WERI-Rb-1 (cell line): ENCODE results near the gene TMEM147.

Source experiments
- DNase-seq: peaks from one replicate; pipeline ENCODE4 v3.0.0-alpha.2; 2020
- H3K27ac ChIP-seq: fragments of 250-450 bp; sonication (Bioruptor Pico); 2 replicates; pipeline ENCODE4 v1.5.1; 2020; ENCODE audit warnings: mild to moderate bottlenecking, moderate library complexity
- H3K27me3 ChIP-seq: fragments of 250-450 bp; sonication (Bioruptor Pico); 2 replicates; pipeline ENCODE4 v1.5.1; 2021; ENCODE audit warnings: mild to moderate bottlenecking, low read depth, moderate library complexity; ENCODE audit not compliant: insufficient read depth, severe bottlenecking
- H3K36me3 ChIP-seq: fragments of 250-450 bp; sonication (Bioruptor Pico); 2 replicates; pipeline ENCODE4 v1.5.1; 2020; ENCODE audit warnings: mild to moderate bottlenecking, moderate library complexity
- H3K4me3 ChIP-seq: 2 replicates; pipeline ENCODE4 v1.5.1; 2011; ENCODE audit warnings: low read depth, mild to moderate bottlenecking, control low read depth, low read length
- H3K9me3 ChIP-seq: fragments of 250-450 bp; sonication (Bioruptor Pico); 2 replicates; pipeline ENCODE4 v1.5.1; 2021; ENCODE audit warnings: mild to moderate bottlenecking, moderate library complexity; ENCODE audit not compliant: severe bottlenecking
- CTCF ChIP-seq: IDR thresholded peaks from 2 replicates; pipeline ENCODE4 v1.5.1; 2011; ENCODE audit warnings: low read depth, mild to moderate bottlenecking, control low read depth, inconsistent platforms, low read length

The TMEM147 gene

GRCh38 chr19:35556846-35557538, 11.6 kb downstream of the TMEM147 start:
- H3K27ac ChIP-seq: no peak overlapping the region
- H3K4me3 ChIP-seq: peak overlapping the region; percentile 48
- H3K27me3 ChIP-seq: no peaks in the 10 kb centered on the region
- H3K36me3 ChIP-seq: no peaks in the 10 kb centered on the region
- no peak for TF ChIP-seq CTCF
- peaks cover 3% of the 10 kb centered on the region for H3K9me3 ChIP-seq
- no peak for DNase-seq

- H3K27ac ChIP-seq: no peak overlapping the region
- H3K36me3 ChIP-seq: no peaks in the 10 kb centered on the region
- peak overlapping the region; percentile 48 for H3K4me3 ChIP-seq
- peak; percentile 44 for TF ChIP-seq CTCF
- DNase-seq: peak; percentile 93
- H3K9me3 ChIP-seq: peaks cover 3% of the 10 kb centered on the region
- H3K27me3 ChIP-seq: no peaks in the 10 kb centered on the region
Observed at GRCh38 chr19:35557539-35558399, 12.3 kb downstream of the TMEM147 start.

- Histone ChIP-seq H3K9me3 (peaks cover 3% of the 10 kb centered on the region), H3K4me3 (peak overlapping the region; percentile 48; the same call in 1 of the 2 replicates), H3K27me3 (no peaks in the 10 kb centered on the region), H3K27ac (no peak overlapping the region), H3K36me3 (no peaks in the 10 kb centered on the region)
- no peak for TF ChIP-seq CTCF
- no peak for DNase-seq
Observed at GRCh38 chr19:35558400-35559280, 13.2 kb downstream of the TMEM147 start.

- no peak for TF ChIP-seq CTCF
- H3K27me3 ChIP-seq: no peaks in the 10 kb centered on the region
- no peak for DNase-seq
Observed at GRCh38 chr19:35559281-35559659, 13.8 kb downstream of the TMEM147 start.

GRCh38 chr19:35559781-35560180, 14.4 kb downstream of the TMEM147 start:
- no peaks in the 10 kb centered on the region for H3K36me3 ChIP-seq
- H3K27ac ChIP-seq: no peak overlapping the region
- no peak for DNase-seq
- no peak overlapping the region for H3K4me3 ChIP-seq
- no peaks in the 10 kb centered on the region for H3K27me3 ChIP-seq
- no peak for TF ChIP-seq CTCF
- H3K9me3 ChIP-seq: peaks cover 3% of the 10 kb centered on the region

More at GRCh38 chr19:35559281-35559659, 13.8 kb downstream of the TMEM147 start:
- Histone ChIP-seq H3K27ac (no peak overlapping the region), H3K9me3 (peaks cover 3% of the 10 kb centered on the region), H3K36me3 (no peaks in the 10 kb centered on the region), H3K4me3 (no peak overlapping the region)
